Stimulated activated CD4-positive, alpha-beta T cell treated with anti-CD3 and anti-CD28 coated beads, Interleukin-1b, Interleukin-23, amount 100 ng/mL, for 4 hours (primary cell): Measurements from ENCODE around the gene KRTAP22-1.

Experiments
- DNase-seq, 2 donors: peaks; one replicate each; pipeline ENCODE4 v3.0.0-alpha.2; 2020; ENCODE audit warnings: low read depth in 2 of 2

The KRTAP22-1 gene

DNA sequence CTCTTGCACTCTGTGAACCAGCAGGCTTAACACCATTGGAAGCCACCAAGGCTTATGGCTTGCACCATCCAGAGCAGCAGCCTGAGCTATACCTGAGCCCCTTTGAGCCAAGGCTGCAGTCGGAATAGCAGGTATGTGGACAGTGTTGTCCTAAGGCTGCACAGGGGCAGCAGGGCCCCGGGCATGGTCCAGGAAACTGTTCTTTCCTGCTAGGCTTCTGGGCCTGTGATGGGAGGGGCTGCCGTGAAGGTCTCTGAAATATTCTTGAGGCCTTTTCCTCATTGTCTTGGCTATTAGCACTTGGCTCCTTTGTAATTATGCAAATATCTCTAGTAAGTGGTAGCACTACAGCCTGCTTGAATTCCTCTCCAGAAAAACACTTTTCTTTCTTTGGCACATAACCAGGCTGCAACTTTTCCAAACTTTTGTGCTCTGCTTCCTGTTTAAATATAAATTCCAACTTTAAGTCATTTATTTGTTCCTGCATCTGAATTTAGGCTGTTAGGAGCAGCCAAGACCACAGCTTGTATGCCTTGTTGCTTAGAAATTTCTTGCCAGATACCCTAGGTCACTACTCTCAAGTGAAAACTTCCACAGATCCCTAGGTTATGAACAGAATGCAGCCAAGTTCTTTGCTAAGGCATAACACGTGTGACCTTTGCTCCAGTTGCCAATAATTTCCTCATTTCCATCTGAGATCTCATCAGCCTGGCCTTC lies 24.7 kb downstream of the KRTAP22-1 start:
- no peak for DNase-seq

- DNase-seq, result no peak
Measured at GRCh38 chr21:30628109-30628508, 27.2 kb downstream of the KRTAP22-1 start.

GRCh38 chr21:30629200-30629599 lies 28.3 kb downstream of the KRTAP22-1 start:
- DNase-seq, result no peak

GRCh38 chr21:30634906-30635305 lies 34.0 kb downstream of the KRTAP22-1 start, which contains the start of gene KRTAP20-2:
Gene KRTAP20-2 (plus strand): TSS chr21:30635206. CDS start chr21:30635264, 58 bp downstream.
- DNase-seq, result no peak

- DNase-seq, result no peak
Measured at GRCh38 chr21:30638686-30639085, 37.8 kb downstream of the KRTAP22-1 start.

GRCh38 chr21:30642564-30642963 lies 41.7 kb downstream of the KRTAP22-1 start, which contains the start of gene KRTAP20-3:
Gene KRTAP20-3 (plus strand): TSS chr21:30642864.
- no peak for DNase-seq

DNA sequence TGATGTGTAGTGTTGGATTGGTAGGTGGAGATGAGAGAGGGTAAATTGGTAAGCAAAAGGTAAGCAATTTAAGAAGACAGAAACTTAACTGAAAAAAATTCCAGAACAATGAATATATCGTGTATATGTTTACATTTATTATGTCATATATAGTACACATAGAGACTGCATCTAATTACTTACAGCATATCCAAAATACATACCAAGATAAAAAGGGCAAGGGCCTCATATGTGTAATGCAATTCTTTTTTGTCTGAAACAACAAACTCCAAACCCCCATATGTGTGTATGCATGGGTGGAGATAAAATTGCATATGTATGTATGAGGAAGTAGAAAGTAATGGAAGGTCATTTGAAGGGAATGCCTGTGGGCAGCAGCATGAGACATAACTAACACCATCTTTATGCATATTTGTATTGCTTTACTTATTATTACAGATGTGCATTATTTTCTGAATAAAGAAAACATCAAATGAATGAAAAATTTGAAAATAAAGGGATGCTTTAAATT lies 46.1 kb downstream of the KRTAP22-1 start:
- DNase-seq, result no peak
